Spleen (tissue), 11 donors: ENCODE measurements around the gene GPBAR1. TPM values are rescaled to one million over a fixed set of nuclear protein-coding genes. Genes with fewer than 3 reads are reported as not detected.
A peak's percentile ranks its signal among the peaks of the same experiment; 100 is the strongest.

Source experiments
- DNase-seq: peaks from one replicate; pipeline ENCODE4 v3.0.0-alpha.2; 2020
- H3K27ac ChIP-seq, 8 donors: fragments of 200-600 bp; sonication (generic) in 7 of 8; 1 replicate in 4 of 8; 2 replicates in 4 of 8; pipeline versions ENCODE4 v1.5.0 to v1.8.0; 2016 to 2021; ENCODE audit warnings: inconsistent platforms in 4 of 8, mild to moderate bottlenecking in 4 of 8, moderate library complexity in 1 of 8
- H3K27me3 ChIP-seq, 7 donors: fragments of 200-600 bp; sonication (generic) in 6 of 7; replicated peaks in 1 of 7; 1 replicate in 4 of 7; 2 replicates in 3 of 7; pipeline versions ENCODE4 v1.5.0 to v1.8.0; 2016 to 2021; ENCODE audit warnings: inconsistent platforms in 3 of 7, mild to moderate bottlenecking in 1 of 7
- H3K36me3 ChIP-seq, 6 donors: fragments of 200-600 bp; sonication (generic) in 5 of 6; 1 replicate in 4 of 6; 2 replicates in 2 of 6; pipeline versions ENCODE4 v1.5.0 to v1.8.0; 2016 to 2021; ENCODE audit warnings: inconsistent platforms in 2 of 6
- H3K4me1 ChIP-seq, 6 donors: fragments of 200-600 bp; sonication (generic) in 5 of 6; 1 replicate in 3 of 6; 2 replicates in 3 of 6; pipeline versions ENCODE4 v1.5.0 to v1.8.0; 2016 to 2021; ENCODE audit warnings: inconsistent platforms in 3 of 6
- H3K4me3 ChIP-seq, 8 donors: fragments of 200-600 bp; sonication (generic) in 7 of 8; 1 replicate in 4 of 8; 2 replicates in 4 of 8; pipeline versions ENCODE4 v1.5.0 to v1.8.0; 2016 to 2021; ENCODE audit warnings: inconsistent platforms in 4 of 8, mild to moderate bottlenecking in 4 of 8, moderate library complexity in 2 of 8
- H3K9me3 ChIP-seq, 8 donors: fragments of 200-600 bp; sonication (generic) in 7 of 8; 1 replicate in 4 of 8; 2 replicates in 4 of 8; pipeline versions ENCODE4 v1.5.0 to v1.8.0; 2016 to 2021; ENCODE audit warnings: inconsistent platforms in 4 of 8
- CTCF ChIP-seq, 11 experiments: fragments of 200-600 bp in 7 of 11; fragments of 450-650 bp in 4 of 11; sonication (generic) in 4 of 11; IDR thresholded peaks in 8 of 11; conservative IDR thresholded peaks in 3 of 11; 1 replicate in 7 of 11; 2 replicates in 4 of 11; pipeline versions ENCODE4 v1.4.0 to v1.8.0; 2016 to 2021; ENCODE audit warnings: antibody characterized with exemption in 11 of 11, inconsistent platforms in 4 of 11, mild to moderate bottlenecking in 1 of 11
- POLR2A ChIP-seq, 3 donors: fragments of 450-650 bp; IDR thresholded peaks; one replicate each; pipeline ENCODE4 v1.5.1; 2017; ENCODE audit warnings: antibody characterized with exemption in 3 of 3, mild to moderate bottlenecking in 1 of 3
- POLR2AphosphoS5 ChIP-seq, 3 donors: sonication (generic); formaldehyde crosslinking; IDR thresholded peaks; one replicate each; pipeline ENCODE4 v1.5.1; 2017; ENCODE audit warnings: antibody characterized with exemption in 3 of 3
- WGBS, 5 donors: extraction: QIAGEN DNeasy Blood & Tissue Kit in 3 of 5; methylation state at CpG; one replicate each; pipeline versions ENCODE4 v1.1.5 to v1.1.7; 2013 to 2018; 5-methylcytosine and 5-hydroxymethylcytosine counted together
- intact Hi-C: fragments of 100-400 bp; cut with DNase I; formaldehyde crosslinking; loops from one replicate; pipeline ENCODE4 v1.15.0; 2023; ENCODE audit warnings: low total_unique reads
- polyA plus RNA-seq, 3 donors: library from polyadenylated mRNA; stranded (reverse); fragments of 200-250 nt; gene quantifications; one replicate each; pipeline ENCODE4 v1.2.1, GENCODE V29; 2013
- total RNA-seq, 7 donors: library from RNA; depleted of rRNA in 3 of 7; stranded (reverse); fragments of >200 nt in 3 of 7; fragmentation: NEBNext Ultra II Directional in 4 of 7; extraction: Animal tissue kit (Norgen Biotek cat#: 25700) in 4 of 7; gene quantifications; one replicate each; pipeline versions ENCODE4 v1.1.0 to v1.2.1, GENCODE V29; 2016 to 2021
- donor health status: healthy with polysubstance abuse.
- donor health status: DM: no; HTN: no; CAD: no; lungs with moderate emphysema.
- donor health status: DM: no; HTN: no; CAD: no.
- donor health status: Bipolar disorder and iron deficiency.
- donor health status: healthy.
- donor health status: DM: no; HTN: no; CAD: no.
- donor health status: DM: yes; HTN: yes; CAD: no.

GPBAR1 gene
- total and polyA plus RNA-seq, 10 donors = 1.4 to 13.9 (median 6.8) TPM

- WGBS, 5 donors = 69 to 89% (median 77%) methylated on average over 9 of the region's 9 CpGs
- Histone ChIP-seq H3K27ac (peak overlapping the region in 3 of 8 donors; percentile 10 to 87 (median 86)), H3K9me3 (no peaks in the 10 kb centered on the region), H3K4me1 (peaks cover 26 to 59% (median 38%) of the 10 kb centered on the region in 6 donors), H3K4me3 (no peak overlapping the region), H3K36me3 (peaks cover 2 to 87% (median 71%) of the 10 kb centered on the region in 6 donors), H3K27me3 (no peaks in the 10 kb centered on the region)
- intact Hi-C loops = no loop called here
- no peak for DNase-seq
- no peak for TF ChIP-seq CTCF (IDR thresholded peaks at IDR 0.05 in 8 of 11, conservative IDR thresholded peaks at IDR 0.05 in 3 of 11)
- no peak for TF ChIP-seq POLR2AphosphoS5 (IDR thresholded peaks at IDR 0.05)
Measured at GRCh38 chr2:218275371-218276072, 14.7 kb downstream of the GPBAR1 start.

GRCh38 chr2:218276986-218277755 lies 16.4 kb downstream of the GPBAR1 start:
- Histone ChIP-seq H3K27ac (peak overlapping the region in 2 of 8 donors; percentile 13 to 45), H3K36me3 (peaks cover 2 to 100% (median 87%) of the 10 kb centered on the region in 6 donors), H3K4me1 (peaks cover 12 to 50% (median 26%) of the 10 kb centered on the region in 6 donors), H3K27me3 (no peaks in the 10 kb centered on the region), H3K9me3 (no peaks in the 10 kb centered on the region), H3K4me3 (no peak overlapping the region)
- DNase-seq = peak; percentile 49
- 81 to 92% (median 88%) methylated on average over 12 of the region's 12 CpGs for WGBS, 5 donors
- intact Hi-C loops = no loop called here
- TF ChIP-seq POLR2A (IDR thresholded peaks at IDR 0.05) (no peak), CTCF (IDR thresholded peaks at IDR 0.05 in 8 of 11, conservative IDR thresholded peaks at IDR 0.05 in 3 of 11) (no peak), POLR2AphosphoS5 (IDR thresholded peaks at IDR 0.05) (no peak)

GRCh38 chr2:218277921-218278320 lies 17.1 kb downstream of the GPBAR1 start:
- 72 to 91% (median 88%) methylated on average over 7 of the region's 7 CpGs for WGBS, 5 donors
- Histone ChIP-seq H3K36me3 (peaks cover 2 to 100% (median 87%) of the 10 kb centered on the region in 6 donors), H3K27me3 (no peaks in the 10 kb centered on the region), H3K4me3 (no peak overlapping the region), H3K27ac (peak overlapping the region in 2 of 8 donors; percentile 11 to 45), H3K9me3 (no peaks in the 10 kb centered on the region), H3K4me1 (peaks cover 11 to 50% (median 26%) of the 10 kb centered on the region in 6 donors)
- intact Hi-C loops = no loop called here
- peak; percentile 46 for DNase-seq
- TF ChIP-seq POLR2A (IDR thresholded peaks at IDR 0.05) = no peak
- peak in 1 of 3 donors; percentile 15 for TF ChIP-seq POLR2AphosphoS5 (IDR thresholded peaks at IDR 0.05)
- no peak for TF ChIP-seq CTCF (IDR thresholded peaks at IDR 0.05 in 8 of 11, conservative IDR thresholded peaks at IDR 0.05 in 3 of 11)
